ENCODE results near the gene CLEC12A. TPM values are rescaled to one million over a fixed set of nuclear protein-coding genes. Genes with fewer than 3 reads are reported as not detected.

Gene CLEC12A
- total and polyA plus RNA-seq, 2 of the 13 experiments (the other 11 are each of a cell fraction or from before 2014, with no cell fraction given), result not detected

GRCh38 chr12:10012630-10013330 is 41.6 kb downstream of the CLEC12A start:
- no peaks in the 10 kb centered on the region for H3K9me3 ChIP-seq (ENCODE audit: low read length)
- intact Hi-C loops (cut with micrococcal nuclease; ENCODE audit: unreplicated experiment), result no loop called here
- H3K9ac ChIP-seq (ENCODE audit: insufficient read depth, low read depth, low read length), result no peak overlapping the region
- ChIA-PET POLR2A (no interaction called here), CTCF (ENCODE audit: low intra/inter-chr PET ratio, low total read pairs) (no interaction called here)
- H3K4me2 ChIP-seq (ENCODE audit: low read depth, low read length), result no peak overlapping the region
- BruUV-seq (replicated peaks), result no TSS peak
- H4K20me1 ChIP-seq (ENCODE audit: insufficient read depth, low read length), result no peaks in the 10 kb centered on the region
- H3K79me2 ChIP-seq (ENCODE audit: insufficient read depth, low read length), result no peaks in the 10 kb centered on the region
- in situ Hi-C loops (cut with HindIII; ENCODE audit: extremely low pct_ligation_motif_present, low pct_unique_long_range_greater_than_20kb), result no loop called here
- no peak overlapping the region for H3K27ac ChIP-seq (ENCODE audit: extremely low read length, insufficient read depth, low read length)
- no peaks in the 10 kb centered on the region for H3K4me1 ChIP-seq (ENCODE audit: insufficient read depth, low read length)
- no peak for DNase-seq (ENCODE audit: low spot score)
- H3K27me3 ChIP-seq (ENCODE audit: control insufficient read depth in 1 of 2, insufficient read depth in 2 of 2, low read length in 2 of 2), result peaks cover 0 to 3% of the 10 kb centered on the region in 2 experiments; a peak in 2 of 5 replicates
- H3K36me3 ChIP-seq (replicated peaks in 1 of 2; ENCODE audit: control insufficient read depth in 1 of 2, insufficient read depth in 2 of 2, low read length in 2 of 2), result no peaks in the 10 kb centered on the region
- no peak overlapping the region for H3K4me3 ChIP-seq (replicated peaks in 1 of 3; ENCODE audit: insufficient read depth in 1 of 3, low read depth in 2 of 3, low read length in 3 of 3)
- H2AFZ ChIP-seq (ENCODE audit: low read length), result no peak overlapping the region
- no peak for FAIRE-seq
- ATAC-seq, result no peak
- WGBS (ENCODE audit: low lambda C conversion rate), result 3% methylated on average over 6 of the region's 6 CpGs
- TF ChIP-seq FOXK2 (IDR thresholded peaks at IDR 0.05), result no peak
- TF ChIP-seq ARNTL (CRISPR knock-in tag; IDR thresholded peaks at IDR 0.05), result no peak
- no peak for TF ChIP-seq KMT2A (CRISPR knock-in tag; IDR thresholded peaks at IDR 0.05)
- no peak for TF ChIP-seq HOXA7 (CRISPR knock-in tag; IDR thresholded peaks at IDR 0.05)
- no peak for TF ChIP-seq RARA (CRISPR knock-in tag; IDR thresholded peaks at IDR 0.05)
- TF ChIP-seq USF2 (IDR thresholded peaks at IDR 0.05; ENCODE audit: low read depth, low read length), result no peak
- TF ChIP-seq USF2 (CRISPR knock-in tag; IDR thresholded peaks at IDR 0.05; ENCODE audit: borderline replicate concordance), result no peak
- no peak for TF ChIP-seq TGIF2 (CRISPR knock-in tag; IDR thresholded peaks at IDR 0.05)
- TF ChIP-seq AGO2 (optimal IDR thresholded peaks at IDR 0.05; ENCODE audit: low read depth, low read length), result no peak

Data from HepG2 (cell line).